Rectal smooth muscle tissue (tissue), 1 donor: ENCODE measurements around the gene RAB3D.
A peak's percentile ranks its signal among the peaks of the same experiment; 100 is the strongest.
"Not testable (repeated sequence)": the region's sequence is repeated elsewhere in the genome, so short reads cannot be mapped to it uniquely, and the experiment has no call there.

Experiments
- H3K27ac ChIP-seq: one replicate; pipeline ENCODE4 v1.7.0; 2013; ENCODE audit warnings: low read depth, low read length, inconsistent platforms
- H3K27me3 ChIP-seq: one replicate; pipeline ENCODE4 v1.7.0; 2013; ENCODE audit warnings: low read length; ENCODE audit not compliant: control insufficient read depth, insufficient read depth
- H3K36me3 ChIP-seq: one replicate; pipeline ENCODE4 v1.7.0; 2013; ENCODE audit warnings: low read length; ENCODE audit not compliant: control insufficient read depth, insufficient read depth
- H3K4me1 ChIP-seq: one replicate; pipeline ENCODE4 v1.7.0; 2013; ENCODE audit warnings: low read length; ENCODE audit not compliant: control insufficient read depth, insufficient read depth
- H3K4me3 ChIP-seq: one replicate; pipeline ENCODE4 v1.7.0; 2013; ENCODE audit warnings: low read length
- H3K9ac ChIP-seq: one replicate; pipeline ENCODE4 v1.7.0; 2013; ENCODE audit warnings: low read length

The RAB3D gene

GRCh38 chr19:11361771-11362731, 22.6 kb upstream of the RAB3D start:
- no peak overlapping the region for H3K9ac ChIP-seq
- H3K27ac ChIP-seq, result no peak overlapping the region
- H3K4me3 ChIP-seq, result no peak overlapping the region
- peaks cover 6% of the 10 kb centered on the region for H3K36me3 ChIP-seq
- H3K27me3 ChIP-seq, result no peaks in the 10 kb centered on the region
- no peaks in the 10 kb centered on the region for H3K4me1 ChIP-seq

- Histone ChIP-seq H3K36me3 (peaks cover 6% of the 10 kb centered on the region), H3K27ac (no peak overlapping the region), H3K9ac (no peak overlapping the region), H3K4me1 (peaks cover under 1% of the 10 kb centered on the region), H3K27me3 (no peaks in the 10 kb centered on the region), H3K4me3 (no peak overlapping the region)
Observed at GRCh38 chr19:11361037-11361770, 21.7 kb upstream of the RAB3D start.

GRCh38 chr19:11359421-11359820, 20.0 kb upstream of the RAB3D start:
- peaks cover 4% of the 10 kb centered on the region for H3K4me1 ChIP-seq
- peaks cover 6% of the 10 kb centered on the region for H3K36me3 ChIP-seq
- H3K27ac ChIP-seq, result no peak overlapping the region
- H3K9ac ChIP-seq, result no peak overlapping the region
- no peak overlapping the region for H3K4me3 ChIP-seq
- no peaks in the 10 kb centered on the region for H3K27me3 ChIP-seq

GRCh38 chr19:11356676-11357550, 17.5 kb upstream of the RAB3D start:
- Histone ChIP-seq H3K27me3 (no peaks in the 10 kb centered on the region), H3K36me3 (peaks cover 6% of the 10 kb centered on the region), H3K9ac (no peak overlapping the region), H3K4me1 (peaks cover 4% of the 10 kb centered on the region), H3K4me3 (peak overlapping the region; percentile 71), H3K27ac (no peak overlapping the region)

- H3K4me1 ChIP-seq, result peaks cover 4% of the 10 kb centered on the region
- no peak overlapping the region for H3K27ac ChIP-seq
- H3K36me3 ChIP-seq, result peaks cover 6% of the 10 kb centered on the region
- H3K9ac ChIP-seq, result no peak overlapping the region
- no peaks in the 10 kb centered on the region for H3K27me3 ChIP-seq
- H3K4me3 ChIP-seq, result peak overlapping the region; percentile 71
Observed at GRCh38 chr19:11356074-11356397, 16.6 kb upstream of the RAB3D start.

- Histone ChIP-seq H3K9ac (no peak within 1 kb of the TSS), H3K27me3 (no peaks in the 10 kb centered on the region), H3K27ac (peak within 1 kb of the TSS; percentile 11), H3K4me1 (peaks cover 4% of the 10 kb centered on the region), H3K4me3 (peak within 1 kb of the TSS; percentile 71), H3K36me3 (peaks cover 6% of the 10 kb centered on the region)
Observed at GRCh38 chr19:11355160-11356073, 16.0 kb upstream of the RAB3D start, which contains the start of gene PLPPR2. PLPPR2 (plus strand) TSS chr19:11355432; CDS start chr19:11357674, 2,242 bp downstream.

GRCh38 chr19:11354102-11354501, 14.6 kb upstream of the RAB3D start:
- not testable (repeated sequence) for H3K4me1 ChIP-seq, H3K36me3 ChIP-seq, H3K9ac ChIP-seq, H3K27ac ChIP-seq, H3K4me3 ChIP-seq, H3K27me3 ChIP-seq

GRCh38 chr19:11349171-11349570, 9.7 kb upstream of the RAB3D start:
- no peak overlapping the region for H3K4me3 ChIP-seq
- peaks cover 13% of the 10 kb centered on the region for H3K4me1 ChIP-seq
- no peak overlapping the region for H3K9ac ChIP-seq
- H3K27ac ChIP-seq, result no peak overlapping the region
- H3K27me3 ChIP-seq, result no peaks in the 10 kb centered on the region
- H3K36me3 ChIP-seq, result peaks cover 3% of the 10 kb centered on the region

- Histone ChIP-seq H3K4me1 (peaks cover 13% of the 10 kb centered on the region), H3K27ac (no peak overlapping the region), H3K36me3 (peaks cover 3% of the 10 kb centered on the region), H3K4me3 (no peak overlapping the region), H3K27me3 (no peaks in the 10 kb centered on the region), H3K9ac (no peak overlapping the region)
Observed at GRCh38 chr19:11347546-11348039, 8.1 kb upstream of the RAB3D start.

GRCh38 chr19:11346104-11346940, 6.9 kb upstream of the RAB3D start, which contains the start of the genes CCDC159 and TMEM205:
CCDC159 (plus strand) TSS chr19:11346519; CDS start chr19:11346607, 88 bp downstream.
TMEM205 (minus strand) TSS chr19:11346268; CDS start chr19:11345619, 649 bp downstream.
- H3K36me3 ChIP-seq, result peaks cover 3% of the 10 kb centered on the region
- H3K27ac ChIP-seq, result peak within 1 kb of the TSS; percentile 89
- peak within 1 kb of the TSS; percentile 80 for H3K9ac ChIP-seq
- H3K27me3 ChIP-seq, result no peaks in the 10 kb centered on the region
- H3K4me3 ChIP-seq, result peak within 1 kb of the TSS; percentile 96
- H3K4me1 ChIP-seq, result peaks cover 13% of the 10 kb centered on the region
